NCI-H510A (cell line): Measurements from ENCODE around the gene C2orf49.
A peak's percentile ranks its signal among the peaks of the same experiment; 100 is the strongest.

Source experiments
- DNase-seq: peaks from one replicate; lab custom pipeline; 2025; lab: John Stamatoyannopoulos, UW

The C2orf49 gene

DNA sequence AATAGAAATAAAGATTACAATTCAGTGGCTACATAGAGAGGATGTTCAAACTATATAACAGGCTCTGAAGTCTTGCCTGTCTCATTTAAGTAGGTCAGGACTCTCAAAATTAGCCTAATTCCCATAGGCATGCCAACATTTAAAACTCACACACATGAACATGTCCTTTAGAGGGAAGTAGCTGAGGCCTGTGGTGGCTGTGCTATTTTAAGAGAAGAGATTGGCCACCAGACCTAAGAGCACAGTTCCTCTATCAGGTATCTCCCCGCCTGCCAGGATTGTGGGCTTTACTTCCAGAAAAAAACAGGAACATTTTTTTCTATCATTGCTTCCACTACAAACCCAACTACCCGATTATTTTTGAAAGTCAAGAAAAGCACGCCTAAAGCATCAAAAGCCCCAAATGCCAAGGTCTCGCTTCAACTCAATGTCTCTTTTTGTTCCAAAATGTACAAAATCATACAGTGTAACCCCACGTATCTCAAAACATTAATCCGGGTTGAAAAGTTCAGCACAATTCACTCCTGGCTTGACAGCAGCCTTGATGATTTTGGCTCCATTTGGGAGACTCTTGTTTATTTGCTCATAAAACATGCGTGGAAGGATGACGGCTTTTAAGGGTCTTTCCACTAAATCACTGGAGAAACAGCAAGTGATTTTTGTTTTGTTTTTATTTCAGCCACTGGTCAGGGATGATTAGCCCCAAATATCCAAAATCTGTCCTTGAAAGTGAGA is 46.3 kb downstream of the C2orf49 start:
- DNase-seq, result no peak

GRCh38 chr2:105384216-105384615 is 46.9 kb downstream of the C2orf49 start:
- DNase-seq, result no peak

- no peak for DNase-seq
Measured at GRCh38 chr2:105384861-105385260, 47.5 kb downstream of the C2orf49 start.

GRCh38 chr2:105385731-105386540 is 48.6 kb downstream of the C2orf49 start:
- no peak for DNase-seq

DNA sequence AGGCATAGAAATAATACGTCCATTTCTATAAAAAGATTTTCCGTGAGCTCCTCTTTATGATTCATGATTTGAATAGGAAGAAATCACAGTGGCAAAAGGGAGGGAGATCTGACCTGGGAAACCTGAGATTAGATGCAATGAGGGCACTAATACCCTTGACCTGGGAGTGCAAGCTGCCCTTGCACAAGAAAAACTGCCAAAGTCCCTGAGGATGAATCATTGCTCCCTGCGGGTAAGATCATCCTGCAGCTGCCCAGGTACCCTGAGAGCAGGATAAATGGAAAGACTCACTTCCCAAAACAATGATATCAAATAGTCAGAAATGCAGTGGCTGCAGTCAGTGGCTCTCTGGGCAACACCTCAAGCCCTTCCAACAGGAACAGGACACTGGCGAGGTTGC is 49.9 kb downstream of the C2orf49 start:
- DNase-seq, result no peak

DNA sequence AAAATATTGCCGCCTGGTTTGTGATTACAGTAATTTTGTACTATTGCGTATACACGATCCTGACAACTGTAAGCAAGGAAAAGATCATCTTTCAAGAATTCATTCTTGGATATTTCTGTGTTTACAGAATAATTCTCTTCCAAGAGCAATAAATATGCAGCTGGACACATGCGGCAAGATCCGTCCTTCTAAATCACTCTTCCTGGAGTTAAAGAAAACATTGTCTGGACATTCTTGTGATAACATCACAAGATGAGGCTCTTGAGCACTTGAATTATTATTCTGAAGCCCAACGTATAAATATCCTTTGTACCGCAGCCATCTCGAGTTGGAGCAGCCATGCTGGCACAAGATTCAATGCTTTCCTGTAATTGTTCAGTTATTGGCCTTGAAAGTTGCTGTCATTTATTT is 51.6 kb downstream of the C2orf49 start:
- no peak for DNase-seq

GRCh38 chr2:105390454-105390853 is 53.1 kb downstream of the C2orf49 start:
- no peak for DNase-seq

DNA sequence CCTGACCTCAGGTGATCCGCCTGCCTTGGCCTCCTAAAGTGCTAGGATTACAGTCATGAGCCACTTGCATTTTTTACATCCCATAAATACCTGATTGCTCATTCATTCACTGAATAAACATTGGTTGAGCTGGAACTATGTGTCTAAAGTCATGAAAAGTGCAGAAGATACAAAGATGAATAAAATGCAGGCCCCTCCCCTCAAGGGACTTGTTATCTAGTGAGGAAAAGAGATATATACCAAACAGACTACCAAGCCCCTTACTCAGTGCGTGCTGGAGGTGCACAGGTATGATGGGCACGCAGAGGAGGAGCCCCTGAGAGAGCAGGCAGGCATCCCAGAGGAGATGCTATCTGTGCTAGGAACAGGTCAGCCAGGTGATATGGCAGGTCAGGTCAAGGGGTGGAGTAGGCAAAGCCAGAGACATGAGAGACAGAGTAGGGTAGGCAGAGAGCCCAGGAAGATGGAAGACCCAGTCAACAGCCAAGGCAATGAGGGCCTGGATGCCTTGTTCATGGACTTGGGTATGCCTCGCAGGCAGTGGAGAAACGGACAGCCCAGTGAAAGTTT is 53.8 kb downstream of the C2orf49 start:
- no peak for DNase-seq

DNA sequence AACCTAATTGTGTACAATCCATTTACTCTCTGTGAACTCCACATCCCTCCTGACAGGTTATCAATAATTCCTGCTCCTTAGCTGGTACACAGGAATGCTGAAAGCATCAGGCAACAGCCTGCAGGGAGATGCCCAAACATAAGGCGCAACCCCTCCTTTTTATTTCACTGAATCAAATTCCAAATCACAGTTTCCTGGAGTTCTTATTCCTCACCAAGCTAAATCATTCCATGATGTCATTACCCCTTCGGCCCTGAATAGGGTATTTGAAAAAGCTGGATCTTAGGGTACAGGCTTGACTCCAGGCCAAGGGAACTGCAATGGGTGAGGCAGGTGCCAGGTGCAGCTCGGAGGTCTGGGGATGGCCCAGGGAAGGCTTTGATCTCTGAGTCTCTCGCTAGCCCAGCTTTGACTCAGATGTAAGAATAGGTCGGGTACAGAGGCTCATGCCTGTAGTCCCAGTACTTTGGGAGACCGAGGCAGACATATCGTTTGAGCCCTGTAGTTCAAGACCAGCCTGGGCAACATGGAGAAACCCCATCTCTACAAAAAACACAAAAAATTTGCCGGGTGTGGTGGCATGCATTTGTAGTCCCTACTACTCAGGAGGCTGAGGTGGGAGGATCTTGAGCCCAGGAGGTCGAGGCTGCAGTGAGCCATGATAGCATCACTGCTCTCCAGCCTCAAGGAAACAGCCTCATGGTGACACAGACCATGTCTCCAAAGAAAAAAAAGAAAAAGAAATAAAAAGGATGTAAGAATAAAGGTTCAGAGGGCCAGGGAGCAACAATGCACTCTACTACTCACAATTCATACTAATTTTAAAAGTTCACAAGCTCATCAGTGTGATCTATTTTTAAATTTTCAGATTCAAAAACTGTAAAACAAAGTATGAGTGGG is 54.7 kb downstream of the C2orf49 start:
- no peak for DNase-seq

GRCh38 chr2:105393373-105394055 is 56.2 kb downstream of the C2orf49 start:
- DNase-seq, result no peak

DNA sequence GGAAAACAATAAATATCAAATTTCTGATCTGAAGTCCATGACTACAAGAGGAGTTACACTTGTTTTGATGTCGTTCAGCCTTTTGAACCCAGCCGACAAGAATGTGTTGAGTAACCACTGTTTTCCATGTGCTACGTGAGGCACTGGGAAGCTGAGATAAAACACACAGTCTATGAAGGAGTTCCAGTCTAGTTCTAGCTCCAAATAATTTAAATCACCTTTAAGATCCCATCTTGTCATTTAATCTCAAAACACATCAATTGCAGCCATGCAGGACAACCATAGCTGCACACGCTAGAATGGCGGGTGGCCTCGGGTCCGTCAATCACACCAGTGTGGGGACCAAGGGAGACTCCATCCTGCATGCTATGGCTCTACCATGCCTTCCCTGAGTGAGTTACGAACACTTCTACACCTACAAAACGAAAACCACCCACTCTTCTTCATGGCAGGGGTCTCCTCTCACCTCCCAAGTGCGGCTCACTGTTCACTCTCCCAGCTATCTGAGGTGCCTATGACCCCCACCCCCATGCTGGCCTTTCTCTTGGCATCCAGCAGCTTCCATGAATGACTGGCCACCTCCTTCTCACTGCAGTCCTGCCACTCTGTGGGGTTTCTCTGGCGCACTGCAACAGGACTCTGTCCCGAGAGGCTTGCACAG is 57.7 kb downstream of the C2orf49 start:
- DNase-seq, result no peak

DNA sequence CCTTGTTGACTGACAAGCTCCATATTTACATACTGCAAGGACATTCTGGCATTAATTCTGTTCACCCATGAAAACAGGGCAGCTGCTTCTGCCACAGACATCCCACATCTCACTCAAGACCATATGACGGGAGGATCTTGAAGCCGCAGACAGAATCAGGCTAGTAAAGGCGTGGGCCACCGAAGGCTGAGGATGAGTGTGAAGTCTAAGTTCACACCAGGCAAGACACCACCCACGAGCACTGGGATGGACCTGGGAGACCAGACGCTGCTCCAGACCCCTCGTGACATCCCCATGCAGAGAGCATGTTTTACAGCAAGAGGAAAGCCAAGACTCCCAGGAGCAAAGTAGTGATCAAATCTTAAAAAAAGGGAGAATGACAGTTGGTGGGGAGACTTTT is 58.4 kb downstream of the C2orf49 start:
- no peak for DNase-seq

GRCh38 chr2:105396254-105397024 is 59.1 kb downstream of the C2orf49 start:
- DNase-seq, result no peak

- DNase-seq, result no peak
Measured at GRCh38 chr2:105397025-105397722, 59.8 kb downstream of the C2orf49 start.

DNA sequence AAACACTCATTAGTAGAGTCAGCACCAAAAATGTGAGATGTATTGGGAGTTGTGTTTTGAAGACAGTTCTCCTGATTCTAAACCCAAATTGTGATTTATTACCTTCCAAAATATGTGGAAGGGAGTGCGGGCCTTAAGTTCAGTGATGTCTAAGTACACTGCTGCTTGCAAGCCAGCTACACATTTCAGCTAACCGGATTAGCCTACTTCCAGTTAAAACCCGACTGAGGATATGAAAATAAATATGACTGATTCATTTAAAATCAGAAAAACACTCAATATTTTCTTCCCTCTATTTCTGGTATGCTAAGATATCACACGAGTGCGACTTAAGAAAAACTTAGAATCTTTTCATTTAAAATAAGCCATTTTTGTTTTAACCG is 60.6 kb downstream of the C2orf49 start:
- DNase-seq, result no peak

- peak; percentile 68 for DNase-seq
Measured at GRCh38 chr2:105398336-105399206, 61.2 kb downstream of the C2orf49 start, which contains the start of gene FHL2. FHL2 (minus strand) TSS chr2:105399051; CDS start chr2:105386516, 12,535 bp downstream.
